GM21390 (cell line): ENCODE measurements around the gene TPO.

ENCODE experiments used
- ATAC-seq: cut with Tn5 transposase; IDR thresholded peaks from one replicate; pipeline ENCODE4 v1.9.1; 2021; ENCODE audit not compliant: unreplicated experiment

The TPO gene

DNA sequence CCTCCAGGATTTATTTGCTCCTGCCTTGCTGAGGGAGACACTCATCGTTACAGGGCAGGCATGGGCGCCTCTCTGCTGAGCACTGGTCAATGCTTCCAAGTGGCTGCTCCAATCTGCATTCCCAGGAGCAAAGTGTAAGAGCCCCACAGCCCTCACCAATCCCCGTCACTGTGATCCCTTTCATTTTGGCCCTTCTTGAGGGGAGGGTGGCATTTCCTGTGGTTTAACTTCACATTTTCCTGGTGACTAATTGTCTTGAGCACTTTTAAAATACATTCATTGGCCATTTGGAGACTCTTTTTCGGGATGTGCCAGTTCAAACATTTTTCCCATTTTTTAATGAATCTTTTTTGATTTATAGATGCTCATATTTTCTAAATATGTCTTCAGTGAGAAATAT, 33.0 kb downstream of the TPO start:
- no peak for ATAC-seq

DNA sequence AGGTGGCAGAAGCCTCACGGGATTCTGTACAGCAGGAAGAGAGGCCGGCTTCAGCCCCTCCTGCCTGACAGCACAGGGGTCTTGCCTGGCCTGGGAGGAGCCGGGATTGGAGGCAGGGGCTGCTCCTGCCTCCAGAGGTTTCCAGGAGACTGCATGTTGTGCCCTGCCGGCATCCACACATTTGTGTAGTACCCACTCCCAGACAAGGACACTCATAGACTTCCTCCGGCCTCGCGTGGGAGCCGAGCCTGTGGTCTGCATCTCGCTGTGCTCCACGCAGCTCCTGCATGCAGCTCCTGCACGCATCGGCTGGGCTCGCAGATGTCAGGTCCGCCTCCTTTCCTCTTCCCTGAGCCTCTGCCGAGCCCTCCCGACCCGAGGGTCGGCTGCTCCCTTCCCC, 34.7 kb downstream of the TPO start:
- ATAC-seq = no peak

DNA sequence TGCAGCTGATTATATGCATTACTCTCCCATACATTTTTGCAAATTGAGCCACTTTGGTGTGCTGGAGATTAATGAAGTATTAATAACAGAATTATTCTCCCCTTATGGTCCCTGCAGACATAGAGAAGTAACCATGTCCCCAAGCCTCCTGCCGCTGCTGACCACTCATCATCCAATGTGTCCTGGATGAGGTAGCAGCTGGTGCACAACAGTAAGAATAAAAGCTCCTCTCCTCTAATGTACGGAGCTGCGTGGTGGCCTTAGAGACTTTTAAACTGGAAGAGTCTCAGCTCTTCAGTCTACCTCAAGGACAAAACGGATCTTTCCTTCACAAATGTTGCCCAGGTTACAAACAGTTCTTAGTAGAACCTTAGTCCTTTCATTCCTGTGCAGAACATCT, 37.7 kb downstream of the TPO start:
- ATAC-seq = no peak

DNA sequence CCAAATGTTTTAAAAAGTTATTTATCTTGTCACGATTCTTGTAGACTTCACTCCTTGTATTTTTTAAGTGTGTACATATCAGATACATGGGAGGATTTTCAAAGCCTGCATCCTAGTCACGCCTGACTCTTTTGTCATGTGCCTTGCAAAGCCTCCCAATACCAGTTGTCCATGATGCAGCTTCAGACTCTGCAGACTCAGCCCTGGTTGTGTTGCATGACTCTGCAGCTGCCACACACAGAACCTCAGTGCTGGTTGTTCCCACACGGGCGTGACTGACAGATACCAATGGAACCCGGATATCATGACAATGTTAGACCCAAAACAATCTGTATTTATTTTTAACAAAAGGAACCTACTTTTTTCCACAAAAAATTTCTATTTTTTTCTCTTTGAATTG, 38.2 kb downstream of the TPO start:
- ATAC-seq = no peak

DNA sequence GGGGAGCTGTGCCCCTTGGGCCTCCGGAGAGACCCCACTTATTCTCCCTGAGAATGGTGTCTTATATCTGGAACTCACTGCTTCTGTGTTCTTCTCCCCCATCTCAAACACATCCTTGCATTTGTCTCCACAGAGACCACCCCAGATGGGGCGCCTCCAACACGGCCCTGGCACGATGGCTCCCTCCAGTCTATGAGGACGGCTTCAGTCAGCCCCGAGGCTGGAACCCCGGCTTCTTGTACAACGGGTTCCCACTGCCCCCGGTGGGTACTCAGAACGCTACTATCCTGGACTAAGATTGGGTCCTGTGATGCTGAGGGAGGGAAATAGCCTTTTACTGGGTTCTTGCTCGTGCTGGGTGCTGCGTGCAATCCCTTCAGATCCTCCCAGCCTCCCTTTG, 40.3 kb downstream of the TPO start:
- no peak for ATAC-seq

DNA sequence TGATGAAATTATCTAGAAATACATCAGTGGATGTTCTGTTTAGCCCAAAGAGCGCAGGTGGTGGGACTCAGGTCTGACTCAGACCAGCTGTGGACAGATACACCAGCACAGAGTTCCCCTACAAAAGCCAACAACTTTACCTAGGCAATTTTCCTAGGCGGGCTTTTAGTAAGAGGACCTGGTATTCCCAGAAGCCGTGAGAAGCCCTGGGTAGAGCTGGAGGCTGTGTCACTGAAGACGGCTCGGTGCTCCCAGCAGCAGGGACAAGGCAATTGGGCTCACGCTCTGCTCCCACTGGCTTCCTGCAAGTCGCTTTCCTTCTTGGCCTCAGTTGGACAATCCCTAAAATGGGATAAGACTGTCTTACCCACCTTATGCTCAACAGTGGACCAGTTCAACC, 41.1 kb downstream of the TPO start:
- no peak for ATAC-seq

DNA sequence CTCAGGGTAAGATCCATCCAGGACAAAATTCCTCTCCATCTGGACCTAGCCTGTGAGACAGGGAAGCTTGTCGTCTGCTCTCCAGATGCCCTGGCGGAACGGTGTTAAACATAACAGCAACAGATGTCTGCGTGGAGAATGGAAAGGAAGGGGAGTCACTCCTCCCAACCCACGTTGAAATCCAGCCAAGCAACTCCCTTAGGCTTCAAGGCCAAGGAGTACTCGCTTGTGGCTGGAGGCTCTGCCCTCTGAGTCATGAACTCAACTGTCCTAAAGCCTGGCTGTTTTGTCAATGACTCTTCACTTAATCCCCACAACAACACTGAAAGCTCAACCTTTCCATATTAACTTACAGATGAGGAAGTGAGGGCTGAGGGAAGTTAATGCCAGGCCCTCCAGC, 42.2 kb downstream of the TPO start:
- ATAC-seq = no peak

DNA sequence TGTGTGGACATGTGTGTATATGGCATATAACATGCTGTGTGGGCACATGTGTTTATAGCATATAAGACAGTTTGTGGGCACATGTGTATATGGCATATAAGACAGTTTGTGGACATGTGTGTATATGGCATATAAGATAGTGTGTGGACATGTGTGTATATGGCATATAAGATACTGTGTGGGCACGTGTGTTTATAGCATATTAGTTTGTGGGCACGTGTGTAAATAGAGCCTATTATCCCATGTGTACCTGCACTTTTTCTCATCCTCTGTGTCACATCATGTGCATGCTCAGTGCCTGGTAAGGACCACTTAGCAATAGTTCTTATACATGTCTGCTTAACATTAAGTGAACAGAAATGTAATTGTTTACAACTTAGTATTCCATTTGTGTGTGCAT, 45.2 kb downstream of the TPO start:
- no peak for ATAC-seq

DNA sequence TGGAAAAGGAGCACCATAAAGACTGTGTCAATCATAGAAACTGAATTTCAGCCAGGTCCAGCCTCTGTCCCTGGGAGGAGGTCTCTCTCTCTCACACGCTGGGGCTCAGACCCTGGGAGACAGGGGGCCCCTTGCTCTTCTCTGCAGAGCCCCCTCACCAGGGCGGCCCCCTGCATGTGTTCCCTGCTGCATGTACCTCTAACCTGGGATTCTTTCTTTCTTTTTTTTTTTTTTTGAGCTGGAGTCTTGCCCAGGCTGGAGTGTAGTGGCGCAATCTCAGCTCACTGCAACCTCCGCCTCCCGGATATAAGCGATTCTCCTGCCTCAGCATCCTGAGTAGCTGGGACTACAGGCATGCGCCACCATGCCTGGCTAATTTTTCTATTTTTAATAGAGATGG, 46.5 kb downstream of the TPO start:
- no peak for ATAC-seq

DNA sequence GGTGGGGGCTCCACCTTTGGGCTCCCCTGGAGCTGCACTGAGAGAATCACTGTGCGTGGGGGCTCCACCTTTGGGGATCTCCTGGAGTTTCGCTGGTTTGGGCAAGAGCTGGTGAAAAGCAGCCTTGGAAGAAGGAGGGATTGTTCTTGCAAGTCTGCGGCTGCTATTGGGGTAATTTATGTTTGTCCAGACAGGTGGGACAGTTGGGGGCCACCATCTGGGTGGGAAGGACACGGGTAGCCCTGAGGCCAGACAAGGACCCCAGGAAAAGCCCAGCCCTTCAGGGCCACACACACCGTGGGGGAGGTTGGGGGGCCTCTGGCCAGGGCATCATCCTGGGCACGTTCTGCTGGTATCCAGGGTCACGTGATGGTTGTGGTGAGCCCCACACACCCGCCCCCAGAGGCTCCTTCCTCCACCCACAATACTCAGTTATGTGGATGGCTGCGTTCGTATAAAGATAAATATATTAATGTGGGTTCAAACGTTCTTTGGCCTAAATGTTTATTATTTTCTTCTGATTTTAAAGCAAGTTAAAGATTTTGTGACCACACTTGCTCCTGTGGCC, 47.7 kb downstream of the TPO start:
- no peak for ATAC-seq

DNA sequence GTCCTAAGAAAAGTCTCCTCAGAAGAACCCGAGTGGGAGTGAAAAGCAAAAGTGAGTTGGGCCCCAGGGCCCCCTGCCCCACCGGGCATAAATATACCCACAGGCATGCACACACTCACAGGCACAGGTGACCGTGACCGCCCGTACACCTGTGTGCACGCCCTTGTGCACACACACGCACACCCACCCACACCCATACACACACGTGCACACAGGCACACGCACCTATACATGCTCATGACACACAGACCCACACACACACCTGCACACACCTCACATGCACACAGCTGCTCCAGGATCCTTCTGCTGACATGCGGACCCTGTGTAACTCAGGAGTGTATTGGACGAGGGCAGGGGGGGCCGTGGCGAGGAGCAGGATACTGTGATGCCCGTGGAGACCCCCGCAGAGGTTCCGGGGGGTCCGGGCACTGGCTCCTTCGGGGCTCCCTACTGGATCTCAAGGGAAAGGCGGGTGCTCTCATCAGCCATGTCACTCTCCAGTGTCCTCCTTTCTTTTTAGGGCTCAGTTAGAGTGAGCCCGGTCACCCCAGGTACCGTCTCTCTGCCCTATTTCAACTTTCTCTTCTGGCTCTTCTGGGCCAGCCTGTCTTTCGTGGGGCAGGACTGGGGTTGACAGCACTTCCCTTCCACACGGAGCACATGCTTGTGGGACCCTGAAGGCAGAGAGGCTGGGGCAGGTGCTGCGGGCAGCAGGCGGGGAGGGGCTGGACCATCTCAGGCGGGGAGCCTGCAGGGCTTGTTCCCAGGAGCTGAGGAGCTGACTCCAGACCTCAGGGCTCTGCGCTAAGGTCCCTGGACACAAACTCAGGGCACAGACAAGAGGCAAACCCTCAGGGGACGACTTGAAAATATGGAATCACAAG, 48.5 kb downstream of the TPO start:
- ATAC-seq = no peak

DNA sequence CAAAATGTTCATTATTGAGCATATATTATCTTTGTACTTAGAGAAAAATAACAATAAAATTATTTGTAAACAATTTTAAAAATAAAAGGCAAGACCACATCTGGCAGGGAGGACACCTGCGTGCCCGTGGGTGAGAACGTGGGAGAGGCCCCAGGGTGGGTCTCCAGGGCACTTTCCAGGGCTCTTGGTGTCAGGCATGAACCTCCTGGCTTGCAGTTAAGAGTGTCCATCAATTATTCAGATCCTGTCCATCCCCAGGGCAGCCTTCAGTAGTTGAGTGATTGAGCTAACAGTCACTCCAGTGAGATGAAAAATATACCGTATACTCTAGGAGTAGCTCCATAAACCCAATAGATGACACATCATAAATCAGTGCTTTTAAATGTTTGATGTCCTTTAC, 49.7 kb downstream of the TPO start:
- no peak for ATAC-seq

DNA sequence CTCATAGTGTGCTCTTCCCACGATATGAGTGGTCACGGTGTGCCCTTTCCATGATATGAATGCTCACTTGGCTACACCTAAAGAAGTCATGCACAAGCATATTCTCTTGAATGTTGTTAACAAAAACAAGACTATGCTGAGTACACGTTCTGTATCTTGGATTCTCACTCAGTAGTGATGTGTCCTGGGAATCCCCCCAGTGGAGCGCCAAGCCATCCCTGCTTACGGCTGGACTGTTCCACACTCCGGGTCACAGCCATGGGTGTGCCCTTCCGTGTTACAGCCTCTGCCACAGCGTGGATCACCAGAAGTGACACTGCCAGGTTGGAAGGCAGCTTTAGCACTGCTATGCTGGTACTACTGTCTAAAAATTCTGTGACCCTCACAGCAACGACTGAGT, 59.1 kb downstream of the TPO start:
- no peak for ATAC-seq

DNA sequence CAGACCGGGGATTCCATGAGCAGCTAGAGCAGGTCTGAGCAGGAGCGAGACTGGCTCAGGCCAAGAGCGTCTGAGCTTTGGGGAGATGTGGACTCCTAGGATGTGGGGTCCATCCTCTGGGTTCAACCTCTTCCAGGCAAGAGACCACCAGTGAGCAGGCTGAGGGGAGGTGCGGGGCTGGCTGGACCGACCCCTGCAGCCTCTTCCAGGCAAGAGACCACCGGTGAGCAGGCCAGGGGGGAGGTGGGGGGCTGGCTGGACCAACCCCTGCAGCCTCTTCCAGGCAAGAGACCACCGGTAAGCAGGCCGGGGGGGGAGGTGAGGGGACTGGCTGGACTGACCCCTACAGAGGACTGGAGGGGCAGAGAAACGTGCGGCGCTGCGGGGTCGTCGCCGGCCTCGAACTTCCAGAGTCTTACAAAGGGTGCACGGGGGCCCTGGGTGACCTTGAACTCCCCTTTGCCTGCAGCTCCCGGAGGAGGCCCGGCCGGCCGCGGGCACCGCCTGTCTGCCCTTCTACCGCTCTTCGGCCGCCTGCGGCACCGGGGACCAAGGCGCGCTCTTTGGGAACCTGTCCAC, 63.4 kb downstream of the TPO start:
- no peak for ATAC-seq

DNA sequence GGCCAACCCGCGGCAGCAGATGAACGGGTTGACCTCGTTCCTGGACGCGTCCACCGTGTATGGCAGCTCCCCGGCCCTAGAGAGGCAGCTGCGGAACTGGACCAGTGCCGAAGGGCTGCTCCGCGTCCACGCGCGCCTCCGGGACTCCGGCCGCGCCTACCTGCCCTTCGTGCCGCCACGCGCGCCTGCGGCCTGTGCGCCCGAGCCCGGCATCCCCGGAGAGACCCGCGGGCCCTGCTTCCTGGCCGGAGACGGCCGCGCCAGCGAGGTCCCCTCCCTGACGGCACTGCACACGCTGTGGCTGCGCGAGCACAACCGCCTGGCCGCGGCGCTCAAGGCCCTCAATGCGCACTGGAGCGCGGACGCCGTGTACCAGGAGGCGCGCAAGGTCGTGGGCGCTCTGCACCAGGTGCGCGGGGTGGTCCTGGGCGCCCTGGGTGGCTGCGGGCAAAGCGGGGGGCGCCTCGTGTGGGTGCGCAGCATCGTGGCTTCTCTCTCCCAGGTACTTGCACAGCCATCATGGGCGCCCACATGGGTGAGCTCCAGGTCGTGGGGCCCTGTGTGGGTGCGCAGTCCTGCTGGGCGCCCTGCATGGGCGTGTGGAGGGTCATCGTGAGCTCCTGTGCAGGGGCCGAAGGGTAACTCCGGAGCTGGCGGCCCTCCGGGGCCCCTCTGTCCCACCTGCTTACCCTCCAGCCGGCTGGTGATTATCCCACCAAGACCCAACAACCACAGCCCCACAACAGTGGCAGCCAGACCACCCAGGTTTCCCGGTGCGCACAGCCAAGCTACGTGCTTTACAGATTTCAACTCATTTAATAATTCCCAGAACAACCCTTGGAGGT, 64.2 kb downstream of the TPO start:
- no peak for ATAC-seq

DNA sequence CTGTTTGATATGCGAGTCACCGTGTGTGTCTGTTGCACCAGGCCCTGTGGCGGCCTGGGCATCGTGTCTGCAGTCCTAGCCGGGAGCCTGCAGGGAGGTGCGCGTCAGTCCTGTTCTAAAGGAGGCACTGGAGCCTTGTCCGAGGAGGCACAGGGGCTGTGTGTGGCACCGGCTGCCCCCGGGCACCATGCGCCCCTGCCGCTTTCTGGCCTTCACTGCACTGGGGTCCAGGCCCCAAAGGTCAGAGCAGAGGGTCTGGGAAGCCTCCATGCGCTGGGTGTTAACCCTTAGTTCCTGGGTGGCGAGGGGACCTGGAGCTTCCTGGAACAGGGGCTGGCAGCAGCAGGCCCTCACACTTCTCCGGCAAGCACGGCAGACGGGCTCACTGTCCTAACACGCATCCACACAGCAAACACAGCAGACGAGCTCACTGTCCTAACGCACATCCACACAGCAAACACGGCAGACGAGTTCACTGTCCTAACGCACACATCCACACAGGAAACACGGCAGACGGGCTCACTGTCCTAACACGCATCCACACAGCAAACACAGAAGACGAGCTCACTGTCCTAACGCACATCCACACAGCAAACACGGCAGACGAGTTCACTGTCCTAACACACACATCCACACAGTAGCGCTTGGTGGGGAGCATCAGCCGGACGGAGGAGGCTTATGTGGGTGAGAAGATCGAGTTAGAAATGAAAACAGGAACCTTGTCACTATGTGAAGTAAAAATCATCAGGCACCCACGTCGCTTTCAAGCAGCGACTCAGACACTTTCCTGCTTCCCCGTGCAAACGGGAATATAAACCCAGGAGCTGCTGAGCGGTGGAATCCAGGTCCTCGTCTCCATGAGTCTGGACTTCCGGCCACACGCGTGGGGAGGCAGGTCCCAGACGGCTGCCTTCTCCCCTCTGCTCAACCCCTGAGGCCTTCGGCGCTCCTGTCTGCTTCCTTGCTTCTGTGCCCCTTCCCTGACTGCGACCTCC, 65.3 kb downstream of the TPO start:
- no peak for ATAC-seq

DNA sequence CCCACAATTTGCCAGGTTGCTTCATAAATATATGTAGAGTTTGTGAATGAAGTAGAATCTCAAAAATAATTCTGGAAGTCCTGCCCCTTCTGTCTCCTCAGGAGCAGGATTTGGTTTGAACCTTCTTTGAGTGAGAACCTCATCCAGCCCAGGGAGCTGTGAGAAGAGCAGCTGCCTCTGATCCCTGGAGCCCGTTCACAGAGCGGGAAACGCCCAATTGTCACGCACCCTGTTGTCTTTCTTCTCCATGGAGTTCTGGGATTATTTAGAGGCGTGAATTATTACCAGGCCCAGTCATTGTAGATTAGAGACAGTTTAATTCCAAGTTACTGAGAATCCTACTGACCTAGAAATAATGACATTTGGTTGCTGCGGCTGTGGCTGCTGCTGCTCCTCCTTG, 66.1 kb downstream of the TPO start:
- ATAC-seq = no peak

DNA sequence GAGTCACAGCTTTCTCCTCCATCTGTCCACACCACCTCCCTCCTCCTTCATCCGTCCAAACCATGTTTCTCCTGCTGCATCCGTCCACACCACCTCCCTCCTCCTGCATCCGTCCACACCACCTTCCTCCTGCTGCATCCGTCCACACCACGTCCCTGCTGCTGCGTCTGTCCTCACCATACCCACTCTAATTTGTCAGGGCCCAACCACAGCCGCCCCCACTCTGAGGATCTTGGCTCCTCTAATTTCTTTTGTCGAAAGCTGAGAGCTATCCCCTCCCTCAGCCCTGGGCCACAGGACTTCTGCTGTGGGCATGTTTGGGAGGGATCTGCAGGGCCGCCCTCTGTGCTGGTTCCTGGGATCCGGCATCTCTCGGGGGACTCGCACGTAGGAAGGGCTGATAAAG, 67.4 kb downstream of the TPO start:
- no peak for ATAC-seq

DNA sequence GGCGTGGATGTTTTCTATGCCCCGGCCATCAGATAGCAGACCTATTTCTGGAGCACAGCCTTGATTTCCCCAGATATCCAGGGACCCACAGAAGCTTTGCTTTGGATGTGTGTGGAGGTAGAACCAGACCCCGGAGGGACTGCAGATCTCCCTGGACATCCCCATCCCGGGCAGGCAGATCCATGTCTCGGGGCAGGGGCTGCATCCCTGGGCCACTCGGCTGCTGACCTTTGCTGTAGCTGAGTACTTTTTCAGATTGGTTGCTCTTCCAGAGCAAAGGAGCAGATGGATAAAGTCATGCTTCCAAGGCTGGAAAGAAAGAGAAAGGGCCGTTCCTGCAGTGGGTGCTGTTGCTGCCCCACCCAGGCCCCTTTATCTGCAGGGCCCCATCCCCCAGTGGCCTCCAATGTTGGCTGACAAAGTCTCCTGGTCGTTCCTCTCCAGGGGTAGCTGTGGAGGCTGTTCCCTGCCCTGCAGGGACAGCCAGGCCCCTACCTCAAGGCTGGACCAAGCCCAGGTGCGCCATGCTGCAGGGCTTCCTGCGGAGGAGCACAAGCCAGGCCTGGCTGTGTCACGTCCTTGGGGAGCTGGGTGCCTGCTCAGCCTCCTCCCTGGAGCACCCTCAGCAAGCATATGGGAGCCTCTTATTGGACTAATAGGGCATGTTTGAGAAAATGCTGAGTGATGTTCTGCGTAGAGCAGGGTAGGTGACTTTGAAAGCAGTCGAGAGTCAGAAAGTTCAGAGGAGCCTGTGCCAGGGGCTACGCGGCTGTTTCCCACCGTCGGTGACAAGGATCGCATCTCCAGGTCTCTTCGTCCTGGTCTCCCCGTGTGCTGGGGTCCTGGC, 68.4 kb downstream of the TPO start:
- ATAC-seq = no peak
